Naive thymus-derived CD4-positive, alpha-beta T cell (primary cell): Measurements from ENCODE around the gene OSBPL8. TPM values are rescaled to one million over a fixed set of nuclear protein-coding genes. Genes with fewer than 3 reads are reported as not detected.

Source experiments
- ATAC-seq: fragments of 150-1000 bp; cut with Tn5 transposase; 2 replicates; pipeline ENCODE4 v1.10.0; 2021; ENCODE audit warnings: mild to moderate bottlenecking, moderate library complexity
- CTCF ChIA-PET: fragments of 350-600 bp; sonication (Branson Sonifier 250); formaldehyde crosslinking; loops from one replicate; lab custom pipeline; 2021; ENCODE audit warnings: antibody characterized with exemption; lab: Charles Lee
- POLR2A ChIA-PET: fragments of 350-600 bp; sonication (Branson Sonifier 250); formaldehyde crosslinking; loops from one replicate; lab custom pipeline; 2021; ENCODE audit warnings: antibody characterized with exemption, inconsistent platforms; lab: Charles Lee
- DNase-seq, 9 donors: peaks; one replicate each; pipeline versions ENCODE4 v3.0.0 to v3.0.0-alpha.2; 2020 to 2022; ENCODE audit warnings: mixed read lengths in 1 of 9
- H3K27ac ChIP-seq: one replicate; pipeline ENCODE4 v1.7.0; 2013; ENCODE audit warnings: mild to moderate bottlenecking, low read depth, low read length, moderate library complexity
- H3K27me3 ChIP-seq, 2 donors: one replicate each; pipeline ENCODE4 v1.7.0; 2013; ENCODE audit warnings: low read length in 2 of 2, mild to moderate bottlenecking in 2 of 2, moderate library complexity in 2 of 2; ENCODE audit not compliant: control insufficient read depth in 2 of 2, insufficient read depth in 2 of 2
- H3K36me3 ChIP-seq, 3 experiments: 1 replicate in 2 of 3; 2 replicates in 1 of 3; pipeline ENCODE4 v1.7.0; 2013; ENCODE audit warnings: low read length in 3 of 3, mild to moderate bottlenecking in 3 of 3, moderate library complexity in 1 of 3; ENCODE audit not compliant: insufficient read depth in 3 of 3, control insufficient read depth in 2 of 3
- H3K4me1 ChIP-seq, 2 donors: one replicate each; pipeline ENCODE4 v1.7.0; 2013; ENCODE audit warnings: low read length in 2 of 2, mild to moderate bottlenecking in 2 of 2, moderate library complexity in 1 of 2; ENCODE audit not compliant: control insufficient read depth in 2 of 2, insufficient read depth in 2 of 2
- H3K4me3 ChIP-seq: 2 replicates; pipeline ENCODE4 v1.7.0; 2013; ENCODE audit warnings: mild to moderate bottlenecking, low read length
- H3K9me3 ChIP-seq, 3 experiments: 1 replicate in 2 of 3; 2 replicates in 1 of 3; pipeline ENCODE4 v1.7.0; 2013; ENCODE audit warnings: low read length in 3 of 3; ENCODE audit not compliant: control insufficient read depth in 2 of 3
- H3K27ac Mint-ChIP-seq, 9 donors: one replicate each; pipeline ENCODE4 v1.8.0; 2020 to 2022; ENCODE audit warnings: mixed read lengths in 9 of 9, mild to moderate bottlenecking in 8 of 9, moderate library complexity in 5 of 9, inconsistent platforms in 2 of 9
- H3K27me3 Mint-ChIP-seq, 5 donors: one replicate each; pipeline ENCODE4 v1.8.0; 2021 to 2022; ENCODE audit warnings: mixed read lengths in 5 of 5, mild to moderate bottlenecking in 1 of 5
- H3K36me3 Mint-ChIP-seq, 5 donors: one replicate each; pipeline ENCODE4 v1.8.0; 2020 to 2022; ENCODE audit warnings: mixed read lengths in 5 of 5, mild to moderate bottlenecking in 3 of 5, inconsistent platforms in 1 of 5
- H3K4me1 Mint-ChIP-seq, 7 donors: one replicate each; pipeline ENCODE4 v1.8.0; 2020 to 2022; ENCODE audit warnings: mixed read lengths in 7 of 7, mild to moderate bottlenecking in 3 of 7, inconsistent platforms in 1 of 7
- H3K4me3 Mint-ChIP-seq, 10 donors: one replicate each; pipeline ENCODE4 v1.8.0; 2020 to 2022; ENCODE audit warnings: mild to moderate bottlenecking in 10 of 10, mixed read lengths in 10 of 10, moderate library complexity in 6 of 10, inconsistent platforms in 2 of 10
- H3K9me3 Mint-ChIP-seq, 11 donors: one replicate each; pipeline ENCODE4 v1.8.0; 2020 to 2022; ENCODE audit warnings: mixed read lengths in 11 of 11, mild to moderate bottlenecking in 4 of 11, inconsistent platforms in 1 of 11, moderate library complexity in 1 of 11
- intact Hi-C, 2 donors: fragments of 100-400 bp; cut with micrococcal nuclease; formaldehyde crosslinking; loops; one replicate each; pipeline ENCODE4 v1.15.1; 2023
- polyA plus RNA-seq, 2 donors: library from polyadenylated mRNA; unstranded; fragments of 300-500 nt; fragmentation: Illumina TruSeq; gene quantifications; one replicate each; pipeline ENCODE4 v1.2.3, GENCODE V29; 2021
- total RNA-seq, 6 experiments: library from RNA in 5 of 6; stranded (reverse) in 5 of 6; gene quantifications; 1 replicate in 5 of 6; 2 replicates in 1 of 6; pipeline ENCODE4 v1.2.3 and lab custom pipeline; 2021 to 2026

OSBPL8 gene
- total and polyA plus RNA-seq, 7 experiments from 2014 or later: 113 to 157 (median 122) TPM

DNA sequence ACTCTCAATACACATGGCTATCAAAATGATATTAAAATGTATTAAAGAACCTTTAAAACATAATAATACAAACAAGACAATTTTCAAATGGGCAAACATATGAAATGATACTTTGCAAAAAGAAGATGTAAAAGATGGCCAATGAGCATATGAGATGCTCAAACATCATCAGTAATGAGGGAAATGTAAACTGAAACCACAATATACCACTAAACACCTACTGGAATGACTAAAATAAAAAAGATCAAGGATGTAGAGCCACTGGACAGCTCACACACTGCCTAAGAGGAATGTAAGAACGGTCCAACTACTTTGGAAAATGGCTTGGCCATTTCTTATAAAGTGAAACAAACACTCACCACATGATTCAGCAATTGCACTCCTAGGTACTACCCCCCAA is 114.1 kb downstream of the OSBPL8 start:
- intact Hi-C loops: loop anchor here in 1 of 2 donors (2.0 kb wide), 1 partner anchor 15 kb away; no protein-coding TSS in a partner anchor
- Mint-ChIP-seq H3K36me3 (peaks cover 5 to 29% (median 21%) of the 10 kb centered on the region in 5 donors), H3K27ac (peak overlapping the region in 2 of 9 donors; percentile 7 to 32), H3K27me3 (no peaks in the 10 kb centered on the region), H3K9me3 (no peaks in the 10 kb centered on the region), H3K4me1 (peaks cover 16 to 63% (median 56%) of the 10 kb centered on the region in 7 donors), H3K4me3 (peak overlapping the region in 2 of 10 donors; percentile 36)
- DNase-seq (no peak), ATAC-seq (no peak)
- ChIA-PET POLR2A (no interaction called here), CTCF (no interaction called here)
- H3K27me3 ChIP-seq: no peaks in the 10 kb centered on the region
- peaks cover 0 to 10% (median 0%) of the 10 kb centered on the region in 3 experiments for H3K36me3 ChIP-seq
- H3K4me1 ChIP-seq: peaks cover 0 to 7% of the 10 kb centered on the region in 2 donors
- H3K4me3 ChIP-seq: no peak overlapping the region
- no peaks in the 10 kb centered on the region for H3K9me3 ChIP-seq
- H3K27ac ChIP-seq: no peak overlapping the region

- intact Hi-C loops: loop anchor here in 1 of 2 donors (2.0 kb wide), 1 partner anchor 14 kb away; no protein-coding TSS in a partner anchor
- H3K36me3 Mint-ChIP-seq: peaks cover 0 to 30% (median 25%) of the 10 kb centered on the region in 5 donors
- H3K4me1 Mint-ChIP-seq: peaks cover 16 to 68% (median 59%) of the 10 kb centered on the region in 7 donors
- Histone ChIP-seq H3K4me3 (no peak overlapping the region), H3K27ac (no peak overlapping the region), H3K27me3 (no peaks in the 10 kb centered on the region), H3K4me1 (peaks cover 0 to 7% of the 10 kb centered on the region in 2 donors), H3K36me3 (peaks cover 0 to 6% (median 0%) of the 10 kb centered on the region in 3 experiments), H3K9me3 (no peaks in the 10 kb centered on the region)
- ChIA-PET POLR2A (interaction anchor here (0.6 kb wide), 1 partner anchor 75 kb away, joined by 3 read pairs; no protein-coding TSS in a partner anchor), CTCF (no interaction called here)
- no peak for DNase-seq
- H3K4me3 Mint-ChIP-seq: peak overlapping the region in 1 of 10 donors; percentile 36
- no peak for ATAC-seq
- no peaks in the 10 kb centered on the region for H3K9me3 Mint-ChIP-seq
- H3K27me3 Mint-ChIP-seq: no peaks in the 10 kb centered on the region
- peak overlapping the region in 3 of 9 donors; percentile 6 to 41 (median 36) for H3K27ac Mint-ChIP-seq
Measured at GRCh38 chr12:76444408-76444984, 115.1 kb downstream of the OSBPL8 start.

DNA sequence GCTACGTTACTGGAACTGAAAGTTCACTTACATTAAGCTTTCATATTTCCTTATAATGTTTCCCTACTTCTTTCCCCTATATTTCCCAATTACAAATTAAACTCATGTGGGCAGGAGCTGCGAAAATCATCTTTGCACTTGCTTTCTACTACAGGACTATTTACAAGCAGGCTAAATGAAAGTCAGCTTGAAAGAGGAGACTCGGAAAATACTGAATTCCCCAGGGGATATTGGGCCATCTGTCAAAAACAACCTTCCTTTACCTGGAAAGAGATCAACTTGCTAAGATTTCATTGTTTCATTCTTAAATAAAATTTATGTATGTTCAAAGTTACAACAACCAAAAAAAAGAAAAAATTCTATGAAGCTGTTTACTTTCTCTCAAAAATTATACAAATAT is 118.6 kb downstream of the OSBPL8 start:
- CTCF ChIA-PET: interaction anchor here (0.6 to 1.3 kb wide), 2 partner anchors 11 to 93 kb away, joined by 3 to 4 read pairs; partner anchors contain the start of gene BBS10
- Mint-ChIP-seq H3K4me1 (peaks cover 12 to 66% (median 49%) of the 10 kb centered on the region in 7 donors), H3K36me3 (peaks cover 0 to 46% (median 43%) of the 10 kb centered on the region in 5 donors), H3K27ac (peak overlapping the region in 2 of 9 donors; percentile 21 to 28), H3K27me3 (no peaks in the 10 kb centered on the region), H3K9me3 (peaks cover 0 to 22% (median 5%) of the 10 kb centered on the region in 11 donors), H3K4me3 (no peak overlapping the region)
- Histone ChIP-seq H3K4me1 (peaks cover 0 to 4% of the 10 kb centered on the region in 2 donors), H3K27ac (no peak overlapping the region), H3K4me3 (no peak overlapping the region), H3K9me3 (no peaks in the 10 kb centered on the region), H3K36me3 (peaks cover 0 to 5% (median 0%) of the 10 kb centered on the region in 3 experiments), H3K27me3 (no peaks in the 10 kb centered on the region)
- POLR2A ChIA-PET: no interaction called here
- DNase-seq (no peak), ATAC-seq (no peak)
- intact Hi-C loops: no loop called here

GRCh38 chr12:76432733-76433132 is 126.8 kb downstream of the OSBPL8 start:
- POLR2A ChIA-PET: no interaction called here
- Mint-ChIP-seq H3K4me1 (peaks cover 2 to 51% (median 41%) of the 10 kb centered on the region in 7 donors), H3K27ac (no peak overlapping the region), H3K4me3 (peak overlapping the region in 2 of 10 donors; percentile 30 to 40), H3K27me3 (no peaks in the 10 kb centered on the region), H3K36me3 (peaks cover 15 to 83% (median 73%) of the 10 kb centered on the region in 5 donors), H3K9me3 (peaks cover 3 to 82% (median 32%) of the 10 kb centered on the region in 11 donors)
- Histone ChIP-seq H3K36me3 (peaks cover 0 to 18% (median 0%) of the 10 kb centered on the region in 3 experiments), H3K4me1 (no peaks in the 10 kb centered on the region), H3K4me3 (no peak overlapping the region), H3K9me3 (peaks cover 0 to 23% (median 4%) of the 10 kb centered on the region in 3 experiments), H3K27ac (no peak overlapping the region), H3K27me3 (no peaks in the 10 kb centered on the region)
- no peak for DNase-seq
- ATAC-seq: no peak
- CTCF ChIA-PET: no interaction called here
- intact Hi-C loops: no loop called here

DNA sequence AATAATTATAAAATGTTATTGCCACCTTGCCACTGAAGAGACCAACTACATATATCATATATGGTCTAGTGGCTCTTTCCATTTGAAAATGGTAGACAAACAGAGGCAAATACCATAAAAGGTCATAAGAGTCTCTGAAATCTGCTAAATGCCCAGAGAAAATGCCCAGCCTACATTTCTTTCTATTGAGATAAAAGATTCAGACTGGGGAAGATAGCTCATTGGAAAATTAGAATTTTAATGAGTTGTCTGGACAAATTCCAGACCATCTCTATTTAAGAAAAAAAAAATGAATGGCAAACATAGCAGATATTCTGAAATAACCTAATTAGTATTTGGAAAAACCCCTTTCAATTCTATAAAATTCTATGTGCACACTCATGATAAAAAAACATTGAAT is 131.5 kb downstream of the OSBPL8 start:
- CTCF ChIA-PET: no interaction called here
- Mint-ChIP-seq H3K4me1 (peaks cover 2 to 57% (median 43%) of the 10 kb centered on the region in 7 donors), H3K36me3 (peaks cover 12 to 71% (median 62%) of the 10 kb centered on the region in 5 donors)

DNA sequence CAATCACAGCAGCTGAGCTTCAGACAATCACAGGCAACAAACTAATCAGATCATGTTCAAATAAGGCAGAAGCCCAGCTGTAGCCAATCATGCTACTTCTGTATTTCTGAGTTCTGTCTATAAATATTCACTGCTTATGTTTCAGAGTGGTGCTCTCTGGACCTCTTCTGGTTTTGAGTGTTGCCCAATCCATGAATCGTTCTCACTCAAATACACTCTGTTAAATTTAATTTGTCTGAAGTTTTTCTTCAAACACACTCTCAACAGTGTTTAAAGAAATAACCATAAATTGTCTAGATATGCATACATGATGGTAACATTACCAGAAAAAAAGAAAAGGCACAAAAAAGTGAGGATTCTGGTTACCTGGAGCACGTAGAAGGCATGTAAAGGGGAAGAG is 133.4 kb downstream of the OSBPL8 start:
- Histone ChIP-seq H3K9me3 (peaks cover 4 to 5% (median 5%) of the 10 kb centered on the region in 3 experiments), H3K4me1 (no peaks in the 10 kb centered on the region), H3K27me3 (no peaks in the 10 kb centered on the region), H3K27ac (no peak overlapping the region), H3K36me3 (peaks cover 0 to 4% (median 0%) of the 10 kb centered on the region in 3 experiments), H3K4me3 (no peak overlapping the region)
- peaks cover 0 to 49% (median 10%) of the 10 kb centered on the region in 11 donors for H3K9me3 Mint-ChIP-seq
- DNase-seq (no peak), ATAC-seq (no peak)
- ChIA-PET POLR2A (no interaction called here), CTCF (no interaction called here)
- no peaks in the 10 kb centered on the region for H3K27me3 Mint-ChIP-seq
- no peak overlapping the region for H3K4me3 Mint-ChIP-seq
- peaks cover 6 to 55% (median 44%) of the 10 kb centered on the region in 7 donors for H3K4me1 Mint-ChIP-seq
- H3K36me3 Mint-ChIP-seq: peaks cover 8 to 55% (median 44%) of the 10 kb centered on the region in 5 donors
- no peak overlapping the region for H3K27ac Mint-ChIP-seq
- intact Hi-C loops: no loop called here

More for the DNA sequence above, 131.5 kb downstream of the OSBPL8 start:
- peaks cover 4 to 13% (median 5%) of the 10 kb centered on the region in 3 experiments for H3K9me3 ChIP-seq
- H3K4me1 ChIP-seq: no peaks in the 10 kb centered on the region
- peaks cover 0 to 4% (median 0%) of the 10 kb centered on the region in 3 experiments for H3K36me3 ChIP-seq
- Mint-ChIP-seq H3K27me3 (no peaks in the 10 kb centered on the region), H3K9me3 (peaks cover 5 to 69% (median 25%) of the 10 kb centered on the region in 11 donors), H3K4me3 (no peak overlapping the region), H3K27ac (no peak overlapping the region)
- no peak for ATAC-seq
- DNase-seq: no peak
- no peak overlapping the region for H3K27ac ChIP-seq
- no peaks in the 10 kb centered on the region for H3K27me3 ChIP-seq
- POLR2A ChIA-PET: no interaction called here
- intact Hi-C loops: no loop called here
- no peak overlapping the region for H3K4me3 ChIP-seq
